OCI-LY1 (cell line): ENCODE data around the gene WDR35.

Experiments
- CTCF ChIP-seq: fragments of 200-600 bp; sonication (generic), shearing (Covaris generic); IDR thresholded peaks from 2 replicates; pipeline ENCODE4 v1.5.1; 2017; ENCODE audit warnings: mild to moderate bottlenecking, antibody characterized with exemption, low read length, moderate library complexity, mixed read lengths
- EZH2 ChIP-seq: fragments of 200-600 bp; sonication (generic), shearing (Covaris generic); IDR thresholded peaks from 2 replicates; pipeline ENCODE4 v1.8.0; 2017; ENCODE audit warnings: borderline replicate concordance, mixed run types, mild to moderate bottlenecking, antibody characterized with exemption, low read length, moderate library complexity, mixed read lengths

- TF ChIP-seq CTCF (no peak), EZH2 (no peak)
Observed at GRCh38 chr2:20008703-20009102, 18.8 kb upstream of the WDR35 start.
